Fibroblast of skin of back (primary cell): ENCODE data around the gene CNNM3.
"Not testable (repeated sequence)": the region's sequence is repeated elsewhere in the genome, so short reads cannot be mapped to it uniquely, and the experiment has no call there.

Experiments used
- DNase-seq: peaks from one replicate; pipeline ENCODE4 v3.0.0-alpha.2; 2013

CNNM3 gene

DNA sequence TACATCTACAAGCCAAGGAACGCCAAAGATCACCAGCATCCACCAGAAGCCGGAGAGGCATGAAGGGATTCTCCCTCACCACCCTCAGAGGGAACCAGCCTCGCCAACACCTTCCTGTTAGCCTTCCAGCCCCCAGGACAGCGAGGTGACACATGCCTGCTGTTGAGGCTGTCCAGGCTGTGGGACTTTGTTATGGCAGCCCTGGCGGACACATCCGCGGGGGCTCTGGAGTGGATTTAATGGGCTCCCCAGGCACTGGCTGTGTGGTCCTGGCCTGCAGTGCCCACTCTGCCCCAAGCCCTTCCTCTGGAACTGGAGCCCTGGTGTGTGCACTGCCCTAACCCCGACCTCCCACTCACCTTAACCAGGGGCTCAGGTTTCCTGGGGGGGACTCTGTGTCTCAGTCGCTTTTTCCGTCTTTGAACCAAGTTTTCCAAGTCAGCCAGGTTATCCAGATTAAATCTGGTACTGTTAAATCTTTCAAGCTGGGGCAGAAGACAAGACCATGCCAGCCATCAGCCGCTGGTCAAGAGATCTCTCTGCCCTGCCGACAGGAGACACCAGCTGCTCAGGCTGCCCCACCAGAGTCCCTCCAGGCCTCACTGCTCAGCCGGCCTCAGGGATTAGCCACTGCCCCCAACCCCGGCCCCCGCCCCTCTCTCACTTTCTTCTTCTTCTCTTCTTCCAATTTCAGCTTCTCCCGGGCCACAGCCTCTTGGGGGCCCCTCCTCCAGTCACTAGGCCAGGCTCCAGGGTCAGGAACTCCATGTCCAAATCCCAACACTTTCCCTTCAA lies 25.8 kb downstream of the CNNM3 start:
- no peak for DNase-seq

DNA sequence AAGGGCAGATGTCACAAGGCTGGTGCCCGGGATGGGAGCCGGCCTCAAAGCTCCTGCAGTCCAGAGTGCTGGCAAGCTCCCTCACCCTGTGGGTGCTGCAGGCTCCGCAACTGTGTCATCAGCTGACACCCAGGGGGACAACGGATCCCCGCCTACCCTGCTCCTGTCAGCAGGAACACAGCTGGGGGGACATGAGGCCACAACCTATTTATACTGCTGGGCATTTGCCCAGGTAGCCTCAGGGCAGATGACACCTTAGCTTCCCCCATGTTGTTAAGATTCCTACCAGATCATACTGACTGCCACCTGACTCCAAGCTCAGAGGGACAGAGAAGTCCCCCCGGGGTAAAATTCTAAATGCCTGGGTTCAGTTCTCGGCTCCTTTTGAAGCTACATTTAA lies 26.5 kb downstream of the CNNM3 start:
- no peak for DNase-seq

DNA sequence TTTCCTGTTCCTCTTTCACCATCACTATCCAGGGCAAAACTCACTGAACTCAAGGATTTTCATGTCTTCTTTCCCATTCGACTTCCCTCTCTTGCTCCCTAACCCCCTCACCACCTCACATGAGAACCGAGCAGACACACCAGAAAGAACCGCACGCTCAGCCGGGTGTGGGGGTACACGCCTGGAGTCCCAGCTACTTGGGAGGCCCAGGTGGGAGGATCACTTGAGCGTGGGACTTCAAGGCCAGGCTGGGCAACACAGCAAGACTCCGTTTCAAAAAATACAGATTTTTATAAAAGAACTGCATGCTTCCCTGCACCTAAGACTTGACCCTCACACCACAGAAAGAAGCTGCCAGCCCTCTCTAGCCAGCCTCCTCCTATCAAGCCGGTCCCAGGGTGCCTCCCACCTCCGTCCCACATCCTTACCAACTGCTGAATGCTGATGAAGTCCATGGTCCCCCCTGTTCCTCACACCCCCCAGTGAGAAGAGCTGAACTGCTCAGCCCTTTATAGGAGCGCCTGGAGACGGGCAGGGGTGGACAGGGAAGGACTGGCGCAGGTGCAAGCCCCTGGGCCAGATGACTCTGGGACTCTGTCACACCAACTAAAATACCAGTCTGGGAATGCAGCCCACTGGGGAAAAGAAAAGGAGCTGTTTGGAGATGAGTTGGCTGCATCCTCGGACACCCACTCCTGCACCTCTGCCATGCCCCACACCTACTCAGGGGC lies 27.6 kb downstream of the CNNM3 start, which contains the start of gene ANKRD23:
Gene ANKRD23 (minus strand): TSS at position 484 of the 731 bp plus-strand sequence. CDS start 29 bp downstream, at position 455.
- no peak for DNase-seq

DNA sequence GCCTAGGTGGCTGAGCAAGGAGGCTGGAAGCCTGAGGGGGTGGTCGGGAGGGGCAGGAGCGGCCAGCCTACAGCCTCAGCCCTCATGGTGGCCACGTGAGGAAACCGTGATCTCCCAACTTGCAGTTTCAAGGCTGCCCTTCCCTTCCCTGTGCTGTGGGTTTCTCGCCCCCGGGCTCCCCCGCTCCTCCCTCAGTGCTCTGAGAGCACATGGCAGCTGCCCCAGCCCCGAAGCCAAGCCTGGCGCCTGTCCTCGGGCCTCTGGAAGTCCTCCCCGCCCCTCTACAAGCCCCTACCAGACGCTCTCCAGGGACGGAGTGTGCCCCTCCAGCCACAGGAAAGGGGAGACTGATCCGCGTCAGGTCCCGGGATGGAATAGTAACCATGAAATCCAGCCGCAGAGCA lies 28.3 kb downstream of the CNNM3 start:
- no peak for DNase-seq

DNA sequence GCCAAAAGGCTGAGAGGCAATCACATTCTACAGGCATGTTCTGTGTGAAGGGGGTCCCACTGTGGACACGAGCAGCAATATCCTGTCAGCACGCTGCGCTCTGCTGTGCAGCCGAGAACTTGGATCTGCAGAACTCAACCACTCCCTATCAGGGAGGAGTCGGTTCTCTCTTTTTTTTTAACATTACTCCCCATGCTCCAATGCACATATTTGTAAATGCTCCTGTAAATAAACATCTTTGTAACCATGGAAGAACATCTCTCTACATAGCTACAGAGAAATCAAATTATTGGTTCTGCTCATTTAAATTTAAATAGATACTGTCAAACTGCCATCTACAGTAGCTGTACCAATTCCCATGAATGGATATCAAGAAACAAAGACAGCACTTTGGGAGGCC lies 30.8 kb downstream of the CNNM3 start:
- no peak for DNase-seq

DNA sequence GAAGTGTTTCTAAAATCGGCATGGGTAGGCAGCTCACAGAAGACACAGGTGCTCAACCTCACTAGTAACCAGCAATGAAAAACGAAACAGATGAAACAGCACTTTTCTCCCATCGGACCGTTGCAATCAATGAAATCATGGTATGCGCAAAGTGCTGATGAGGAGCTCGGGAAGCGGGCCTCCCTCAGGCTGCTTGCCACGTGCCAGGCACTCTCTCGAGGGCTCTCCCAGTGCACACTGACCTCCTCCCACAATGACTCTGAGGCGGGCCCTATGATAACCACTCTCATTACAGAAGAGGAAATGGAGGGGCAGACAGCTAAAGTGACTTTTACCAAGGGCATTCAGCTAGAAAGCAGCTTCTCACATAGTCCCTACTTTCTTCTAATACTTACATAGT lies 31.5 kb downstream of the CNNM3 start:
- no peak for DNase-seq

DNA sequence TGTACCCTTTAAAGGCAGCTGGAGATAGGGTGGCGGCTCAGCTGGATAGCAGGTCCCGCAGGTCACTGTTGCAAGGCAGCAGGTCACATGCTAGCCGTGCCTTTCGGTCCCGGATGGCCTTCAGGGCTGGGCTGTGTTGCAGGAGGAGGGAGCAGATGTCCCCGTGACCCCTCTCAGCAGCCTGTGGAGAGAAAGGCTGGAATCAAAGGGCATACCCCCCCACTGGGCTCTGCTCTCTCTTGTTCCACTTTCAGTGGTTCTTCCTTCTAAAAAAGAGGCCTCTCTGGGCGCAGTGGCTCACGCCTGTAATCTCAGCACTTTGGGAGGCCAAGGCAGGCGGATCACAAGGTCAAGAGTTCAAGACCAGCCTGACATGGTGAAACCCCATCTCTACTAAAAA lies 32.2 kb downstream of the CNNM3 start:
- DNase-seq = no peak

DNA sequence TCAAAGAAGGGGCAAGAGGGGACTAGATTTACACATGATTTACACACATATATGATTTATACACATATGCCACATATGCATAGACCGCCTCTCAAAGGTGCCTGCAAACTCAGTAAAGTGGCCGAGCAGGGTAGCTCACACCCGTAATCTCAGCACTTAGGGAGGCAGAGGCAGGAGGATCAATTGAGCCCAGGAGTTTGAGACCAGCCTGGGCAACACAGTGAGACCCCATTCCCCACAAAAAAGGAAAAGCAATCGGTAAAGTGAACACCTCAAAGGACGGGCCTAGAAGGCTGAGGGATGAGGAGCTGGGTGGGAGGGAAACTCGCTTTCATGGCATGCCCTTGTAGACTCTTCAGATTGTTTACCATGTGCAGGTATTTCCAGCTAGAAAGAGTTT lies 36.6 kb downstream of the CNNM3 start:
- DNase-seq = no peak

DNA sequence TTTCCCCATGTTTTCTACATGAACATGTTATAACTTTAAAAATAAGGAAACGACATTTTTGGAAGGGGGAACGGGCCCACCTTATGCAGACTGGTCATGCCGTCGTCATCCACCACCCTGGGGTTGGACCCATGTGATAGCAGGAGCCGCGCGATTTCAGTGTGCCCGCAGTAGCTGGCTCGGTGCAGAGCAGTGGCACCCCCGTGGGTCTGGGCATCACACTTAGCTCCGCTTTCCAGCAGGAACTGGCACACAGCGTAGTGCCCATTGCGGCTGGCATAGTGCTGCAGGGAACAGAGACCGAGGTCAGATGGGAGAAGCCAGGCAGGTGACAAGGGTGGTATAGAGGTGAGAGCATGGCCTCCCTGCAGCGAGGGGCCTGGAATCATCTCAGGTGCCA lies 37.3 kb downstream of the CNNM3 start:
- no peak for DNase-seq

DNA sequence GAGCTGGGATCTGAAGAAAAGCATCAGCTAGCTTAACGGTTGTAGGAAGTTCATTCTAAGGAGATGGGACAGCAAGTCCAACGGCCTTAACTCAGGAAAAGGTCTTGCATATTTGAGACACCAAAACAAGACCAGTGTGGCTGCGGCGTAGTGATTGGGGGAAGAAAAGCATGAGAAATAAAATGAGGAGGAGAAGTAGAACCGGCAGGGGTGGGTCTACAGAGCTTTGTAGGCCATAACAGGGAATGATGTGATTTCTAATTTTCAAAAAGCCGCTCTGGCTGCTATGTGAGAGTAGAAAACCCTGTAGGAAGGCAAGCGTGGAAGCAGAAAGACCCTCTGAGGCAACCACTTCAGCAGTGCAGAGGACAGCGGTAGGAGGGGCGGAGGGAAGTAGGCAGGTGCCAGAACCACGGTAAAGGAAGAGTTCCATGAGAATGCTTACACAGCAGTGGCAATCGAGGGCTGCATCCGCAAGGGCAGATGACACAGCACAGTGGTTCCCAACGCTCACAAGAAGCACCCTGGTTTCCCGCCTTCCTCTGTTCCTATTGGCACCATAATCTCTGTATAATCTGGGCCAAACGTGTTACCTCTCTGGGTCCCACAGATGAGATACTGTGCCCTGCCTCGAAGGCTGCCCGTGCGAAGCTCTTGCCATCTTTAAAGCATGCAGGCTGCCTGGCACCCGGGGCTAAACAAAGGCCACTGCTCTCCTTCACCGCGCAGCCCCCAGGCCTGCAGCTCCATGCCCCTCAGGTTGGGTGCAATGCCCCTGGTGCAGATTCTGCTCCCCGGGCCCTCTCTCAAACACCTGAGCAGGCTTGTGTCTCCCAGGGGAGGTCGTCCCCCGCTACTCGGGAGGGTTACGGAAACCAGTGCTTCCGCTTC lies 41.0 kb downstream of the CNNM3 start:
- no peak for DNase-seq

DNA sequence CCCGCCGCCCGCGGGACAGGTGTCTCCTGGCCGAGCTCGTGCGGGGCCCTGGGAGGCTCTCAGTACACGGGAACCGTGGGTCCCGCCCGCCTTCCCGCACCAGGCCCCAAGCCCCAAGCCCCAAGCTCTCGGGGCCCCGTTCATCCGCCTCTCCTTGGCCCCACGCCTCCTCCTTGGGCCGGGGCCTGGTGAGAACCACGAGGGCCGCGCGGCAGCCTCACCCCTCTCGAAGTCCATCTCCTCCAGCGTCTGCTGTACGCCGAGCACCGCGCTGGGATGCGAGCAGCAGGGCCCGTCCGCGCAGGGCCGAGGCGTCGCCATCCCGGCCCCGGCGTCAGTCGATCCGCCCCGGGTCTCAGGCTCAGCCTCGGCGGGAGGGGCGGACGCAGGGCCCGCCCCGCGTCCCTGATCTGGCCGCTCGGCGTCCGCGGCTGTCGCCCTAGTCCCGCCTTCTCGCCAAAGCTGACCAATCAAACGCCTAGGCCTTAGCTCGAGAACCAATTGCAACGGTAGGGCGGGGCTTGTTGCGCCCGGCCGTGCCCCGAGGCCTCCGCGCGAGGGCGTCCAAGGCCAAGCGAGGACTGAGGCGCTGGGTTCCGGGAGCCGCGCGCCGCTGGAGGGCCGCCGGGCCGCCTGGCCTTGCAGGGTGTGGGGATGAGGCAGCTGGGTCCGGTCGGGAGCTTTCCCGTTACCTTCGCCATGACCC lies 41.8 kb downstream of the CNNM3 start, which contains the start of gene ANKRD39:
Gene ANKRD39 (minus strand): TSS at position 350 of the 706 bp plus-strand sequence. CDS start 29 bp downstream, at position 321.
- peak; percentile 97 for DNase-seq

DNA sequence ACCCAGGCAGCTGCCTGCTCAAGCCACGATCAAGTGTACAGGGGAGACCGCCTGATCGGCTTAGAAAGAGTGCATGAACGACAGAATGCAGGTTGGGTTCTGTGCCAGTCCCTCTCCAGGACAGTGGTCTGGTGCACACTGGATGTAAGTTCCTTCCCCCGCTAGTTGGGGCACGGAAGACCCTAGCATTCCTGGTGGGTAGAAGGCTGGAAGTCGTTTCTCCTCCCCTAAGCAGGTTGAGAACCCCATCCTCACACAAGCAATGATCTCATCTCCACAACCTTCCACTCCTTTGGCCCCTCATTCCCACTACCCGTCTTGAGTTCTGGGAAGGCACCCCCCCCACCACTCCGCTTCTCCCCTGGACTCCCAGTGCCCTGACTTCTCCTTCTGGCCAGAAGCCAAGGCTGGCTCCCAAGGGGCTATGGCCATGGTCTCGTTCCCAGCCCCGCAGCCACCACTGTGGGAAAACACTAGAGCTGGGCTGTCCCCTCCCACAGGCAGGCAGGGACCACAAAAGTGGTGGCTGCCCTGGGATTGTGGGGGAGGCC lies 43.1 kb downstream of the CNNM3 start:
- DNase-seq = peak; percentile 30

DNA sequence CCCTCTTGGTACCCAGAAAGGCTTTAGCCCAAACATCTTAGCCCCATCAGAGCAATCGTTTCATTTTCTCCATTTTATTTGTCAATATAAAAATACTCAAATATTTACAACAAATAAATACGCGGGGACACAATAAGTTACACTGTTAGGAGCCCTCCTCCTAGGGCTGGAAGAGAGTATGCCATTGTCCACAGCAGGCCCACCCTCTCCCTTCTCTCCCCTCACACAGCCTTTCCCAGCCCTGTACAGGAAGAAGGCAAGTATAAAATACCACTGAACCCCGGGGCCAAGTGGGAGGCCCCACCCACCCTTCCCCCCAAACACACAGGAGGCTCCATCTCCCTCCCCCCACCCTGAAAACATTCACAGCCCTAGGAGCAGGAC lies 43.6 kb downstream of the CNNM3 start:
- DNase-seq = no peak

DNA sequence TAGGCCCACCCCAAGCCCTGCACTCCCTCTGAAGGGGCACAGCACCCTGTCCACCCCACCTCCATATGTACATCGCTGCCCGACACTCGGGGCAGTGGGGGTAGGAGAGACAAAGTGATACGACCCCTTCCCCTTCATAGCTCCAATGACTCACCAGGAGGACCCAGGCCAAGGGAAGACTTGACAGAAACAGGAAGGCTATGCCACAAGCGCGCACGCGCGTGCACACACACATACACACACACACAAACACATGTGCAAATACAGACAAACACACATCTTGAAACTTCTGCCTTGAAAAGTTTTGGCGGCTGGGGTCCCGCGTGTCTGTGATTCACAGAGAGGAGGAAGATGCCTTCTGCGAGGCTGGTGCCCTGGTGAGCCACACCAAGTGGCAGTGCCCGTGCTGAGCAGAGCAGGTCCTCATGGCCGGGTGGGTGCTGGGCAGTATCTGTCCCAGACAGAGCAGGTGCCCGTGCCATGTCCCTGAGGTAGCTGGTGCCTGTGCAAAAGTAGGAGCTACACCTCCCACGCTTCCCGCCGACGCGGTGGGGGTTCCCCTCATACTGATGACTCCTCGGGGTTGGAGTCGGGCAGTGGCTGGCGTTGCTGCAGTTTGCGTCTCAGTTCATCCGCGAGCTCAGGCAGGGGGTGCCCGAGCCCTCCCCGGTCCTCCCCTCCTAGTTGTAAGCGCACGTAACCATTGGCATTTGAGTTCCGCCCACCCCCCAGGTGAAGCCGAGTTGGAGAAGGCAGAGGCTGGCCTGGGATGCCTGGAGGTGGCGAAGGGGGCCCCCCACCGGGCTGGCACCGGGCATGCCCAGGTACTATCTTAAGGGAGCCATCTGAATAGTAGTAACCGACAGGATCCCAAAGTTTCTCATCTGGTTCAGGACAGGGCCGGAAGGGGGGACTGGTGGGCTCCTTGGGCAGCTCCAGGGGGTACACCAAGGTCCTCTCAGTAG lies 44.3 kb downstream of the CNNM3 start:
- no peak for DNase-seq

DNA sequence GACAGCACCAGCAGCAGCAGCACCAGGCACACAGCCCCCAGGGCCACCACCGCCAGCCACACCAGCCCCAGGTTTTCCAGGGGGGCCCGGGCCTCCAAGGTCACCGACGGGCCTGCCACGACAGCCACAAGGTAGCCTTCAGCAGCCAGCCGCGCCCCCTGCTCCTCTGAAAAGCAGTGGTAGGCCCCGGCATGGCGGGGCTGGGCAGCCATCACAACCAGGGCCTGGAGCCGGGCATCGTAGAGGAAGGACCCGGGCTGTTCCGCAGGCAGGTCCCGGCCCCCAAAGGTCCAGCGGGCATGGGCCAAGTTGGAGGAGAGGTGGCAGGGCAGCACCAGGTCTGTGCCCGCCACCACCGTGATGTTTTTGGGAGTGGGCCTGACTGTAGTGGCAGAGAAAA lies 45.0 kb downstream of the CNNM3 start:
- no peak for DNase-seq

DNA sequence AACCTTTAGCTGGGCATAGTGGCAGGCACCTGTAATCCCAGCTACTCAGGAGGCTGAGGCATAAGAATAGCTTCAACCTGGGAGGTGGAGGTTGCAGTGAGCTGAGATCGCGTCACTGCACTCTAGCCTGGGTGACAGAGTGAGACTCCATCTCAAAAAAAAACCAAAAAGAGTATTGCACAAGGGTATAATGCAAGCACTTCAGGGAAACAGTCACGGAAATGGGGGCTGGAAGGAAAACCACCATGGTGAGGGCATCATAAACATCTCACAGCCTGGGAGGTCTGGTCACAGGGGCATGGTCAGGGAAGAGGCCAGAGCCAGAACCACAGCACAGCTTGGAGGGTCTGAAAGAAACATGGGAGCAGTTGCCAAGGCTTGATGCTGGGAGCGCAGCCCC lies 47.0 kb downstream of the CNNM3 start:
- not testable (repeated sequence) for DNase-seq

DNA sequence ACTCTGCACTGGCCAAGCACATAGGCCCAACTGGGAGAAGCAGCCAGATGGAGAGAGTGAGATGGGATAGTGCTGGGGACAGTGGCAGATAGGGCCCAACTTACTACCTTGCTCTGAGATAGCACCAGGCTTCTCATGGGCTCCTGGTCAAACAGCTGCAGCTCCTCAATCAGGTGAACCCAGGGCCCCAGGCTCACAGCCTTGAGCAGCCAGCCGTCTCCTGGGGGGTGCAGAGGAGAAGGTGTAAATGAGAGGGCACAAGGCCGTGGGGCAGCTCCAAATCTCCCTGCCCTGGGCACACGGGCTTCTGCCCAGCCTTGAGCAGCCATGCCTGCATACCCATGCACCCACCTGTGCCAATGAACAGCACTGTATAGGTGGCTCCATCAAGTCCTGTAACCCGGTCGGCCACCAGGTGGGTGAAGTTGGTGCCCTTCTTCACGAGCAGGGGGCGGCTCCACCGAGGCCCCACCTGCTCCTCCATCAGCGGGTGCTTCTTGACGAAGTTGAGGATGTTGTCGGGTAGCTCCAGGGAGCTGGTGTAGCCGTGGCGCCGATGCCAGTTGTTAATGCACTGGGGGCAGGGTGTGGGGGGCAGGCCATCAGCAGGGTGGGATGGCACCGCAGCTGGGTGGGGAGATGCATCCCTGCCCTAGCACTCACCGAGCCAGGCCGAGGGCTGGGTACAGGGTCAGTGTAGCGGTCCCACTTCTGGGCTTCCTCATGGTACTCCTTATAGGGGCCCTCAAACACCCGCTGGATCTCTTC lies 47.7 kb downstream of the CNNM3 start:
- DNase-seq = no peak

DNA sequence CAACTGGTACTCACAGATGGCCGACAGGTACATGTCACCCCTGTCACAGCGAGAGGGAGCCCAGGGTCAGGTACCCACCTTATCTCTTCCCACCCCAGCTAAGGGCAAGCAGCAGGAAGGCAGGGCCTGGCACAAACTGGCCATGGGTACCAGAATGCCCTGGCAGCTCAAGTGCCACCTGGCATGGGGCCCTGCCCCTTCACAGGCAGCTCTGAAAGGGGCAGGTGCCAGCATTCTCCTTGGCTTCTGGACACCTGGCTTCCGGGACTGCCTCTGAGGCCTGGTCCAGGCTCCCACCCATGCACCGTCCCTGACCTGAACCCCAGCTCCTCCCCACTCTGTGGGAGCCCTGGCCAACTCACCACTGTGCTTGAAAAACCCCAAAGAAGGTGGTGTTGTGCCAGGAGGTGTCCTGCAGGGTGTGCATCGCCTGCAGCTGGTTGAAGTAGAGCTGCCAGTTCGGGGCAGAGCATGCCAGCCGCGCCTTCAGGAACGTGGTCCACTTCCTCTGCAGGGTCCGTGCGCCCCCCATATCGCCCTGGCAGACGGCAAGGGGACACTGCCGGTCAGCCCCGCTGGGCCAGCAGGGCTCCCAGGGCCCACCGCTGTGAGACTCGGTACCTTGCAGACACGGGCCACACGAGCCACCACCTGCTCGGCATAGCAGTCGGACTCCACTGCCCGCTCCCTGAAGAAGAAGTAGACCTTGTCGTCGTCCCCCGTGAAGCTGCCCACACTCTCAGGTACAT lies 48.4 kb downstream of the CNNM3 start:
- DNase-seq = no peak

DNA sequence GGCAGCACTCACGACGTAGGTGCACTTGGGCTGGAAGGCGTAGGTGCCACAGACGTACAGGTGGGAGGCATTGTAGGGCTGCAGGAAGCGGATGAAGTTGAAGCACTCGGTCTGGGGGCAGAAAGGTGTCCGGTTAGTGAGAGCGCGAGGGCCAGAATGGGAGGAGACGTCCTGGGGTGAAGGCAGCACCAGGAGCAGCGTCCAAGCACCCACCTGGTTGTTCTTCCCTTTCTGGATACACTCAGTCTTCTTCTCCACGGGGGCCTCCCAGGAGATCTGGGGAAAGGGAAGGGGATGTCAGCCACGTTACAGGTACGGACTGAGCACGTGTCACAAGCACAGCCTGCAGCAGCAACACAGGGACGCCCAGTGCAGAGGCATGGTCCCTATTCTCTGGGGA lies 49.6 kb downstream of the CNNM3 start:
- no peak for DNase-seq
